Hair follicular keratinocyte (primary cell): ENCODE measurements around the gene GRAMD1B. TPM values are rescaled to one million over a fixed set of nuclear protein-coding genes. Genes with fewer than 3 reads are reported as not detected.

ENCODE experiments used
- total RNA-seq: library from RNA; depleted of rRNA; stranded (reverse); fragments of >200 nt; gene quantifications from 2 replicates; pipeline ENCODE4 v1.2.3, GENCODE V29; 2015

GRAMD1B gene
- total RNA-seq, result 0.04 TPM in 1 of 2 replicates, not detected in the other

DNA sequence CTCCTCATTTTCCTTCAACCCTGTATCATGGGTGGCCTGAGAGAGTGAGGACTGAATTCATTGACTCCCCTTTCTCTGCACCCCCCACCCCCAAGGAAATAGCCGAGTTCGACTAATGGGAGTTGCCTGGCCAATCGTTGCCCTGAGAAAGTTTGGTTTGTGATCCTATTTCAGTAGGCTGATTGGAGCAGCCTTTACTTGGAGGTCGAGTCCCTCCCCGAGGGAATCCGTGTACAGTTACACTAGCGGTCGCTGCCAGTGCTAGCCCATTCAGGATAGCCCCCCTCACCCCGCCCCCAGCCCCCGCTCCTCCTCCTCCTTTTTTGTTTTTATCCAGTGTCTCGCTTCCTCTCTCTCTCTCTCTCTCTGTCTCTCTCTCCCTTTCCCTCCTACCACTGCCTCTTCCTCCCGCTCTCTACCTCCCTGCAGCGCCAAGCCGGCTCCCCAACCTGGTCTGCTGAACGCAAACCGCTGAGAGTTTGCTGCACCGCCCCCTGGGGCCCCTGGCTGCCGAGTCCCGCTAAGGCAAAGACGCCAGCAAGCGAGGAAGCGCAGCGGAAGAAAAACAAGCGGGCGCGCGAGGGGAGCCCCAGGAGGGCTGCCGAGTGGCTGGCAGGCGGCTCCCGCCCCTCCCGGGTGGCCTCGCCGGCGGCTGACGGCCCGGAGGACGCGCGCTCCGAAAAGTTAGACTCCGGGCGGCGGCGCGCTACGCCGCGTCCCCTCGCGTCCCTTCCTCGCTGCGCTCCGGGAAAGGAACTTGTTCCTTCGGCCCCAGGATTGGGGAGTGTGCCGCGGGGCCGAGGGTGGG is at the start of gene GRAMD1B:
TSS of gene GRAMD1B (plus strand) at position 357 of the 808 bp plus-strand sequence. CDS start 524 bp downstream, outside the sequence.

DNA sequence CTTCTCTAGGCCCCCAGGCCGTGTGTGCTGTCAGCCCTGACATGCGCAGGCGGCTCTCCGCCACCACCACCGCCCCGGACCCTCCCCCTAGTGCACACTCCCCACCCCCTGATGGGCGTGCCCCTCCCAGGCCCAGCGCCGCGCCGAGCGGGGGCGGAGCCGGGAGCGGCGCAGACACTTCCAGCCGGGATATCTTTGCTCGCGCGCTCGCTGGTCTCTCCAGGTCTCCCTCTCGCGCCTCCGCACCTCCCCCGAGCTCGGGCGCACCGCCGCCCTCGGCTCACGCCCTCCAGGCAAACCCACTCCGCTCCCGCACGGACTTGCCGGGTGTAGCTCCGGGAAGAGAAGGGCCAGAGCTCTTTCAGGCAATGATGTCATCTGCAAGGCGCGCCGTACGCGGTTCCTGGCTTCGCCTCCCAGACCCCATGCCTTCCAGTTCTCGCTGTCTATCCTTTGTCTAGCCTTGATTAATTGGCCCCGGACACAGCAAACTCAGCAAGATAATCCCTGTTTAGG is 224.6 kb downstream of the GRAMD1B start, which contains the start of gene SCN3B:
TSS of gene SCN3B (minus strand) at position 59 of the 516 bp plus-strand sequence. CDS start 823 bp downstream, outside the sequence.

Other genes starting within 250 kb of the GRAMD1B start
- 67.5 and 69.9 TPM in 2 replicates for gene CLMP, start 235.0 kb upstream of the GRAMD1B start, total RNA-seq
- gene SCN3B, start 224.4 kb downstream of the GRAMD1B start, total RNA-seq, result under 0.01 TPM in 1 of 2 replicates, not detected in the other